Measurements from ENCODE around the gene SEMA3F.

Gene SEMA3F

GRCh38 chr3:50173685-50174516 is 18.8 kb downstream of the SEMA3F start:
- DNase-seq (ENCODE audit: insufficient read length, low spot score) (no peak), FAIRE-seq (no peak)

GRCh38 chr3:50174517-50174895 is 19.4 kb downstream of the SEMA3F start:
- FAIRE-seq (no peak), DNase-seq (ENCODE audit: insufficient read length, low spot score) (no peak)
- TF ChIP-seq TAF1 (IDR thresholded peaks at IDR 0.05; ENCODE audit: low read depth, low read length) (no peak), POU2F2 (IDR thresholded peaks at IDR 0.05; ENCODE audit: low read depth, low read length) (no peak)

More at GRCh38 chr3:50173685-50174516, 18.8 kb downstream of the SEMA3F start:
- TF ChIP-seq POLR2A (IDR thresholded peaks at IDR 0.05; ENCODE audit: low read depth, low read length): no peak
- no peak for TF ChIP-seq TAF1 (IDR thresholded peaks at IDR 0.05; ENCODE audit: low read depth, low read length)
- TF ChIP-seq POU2F2 (IDR thresholded peaks at IDR 0.05; ENCODE audit: low read depth, low read length): no peak
- no peak for TF ChIP-seq PAX5 (IDR thresholded peaks at IDR 0.05; ENCODE audit: insufficient read depth, low read length, severe bottlenecking)
- no peak for TF ChIP-seq SPI1 (IDR thresholded peaks at IDR 0.05; ENCODE audit: low read depth, low read length)
- TF ChIP-seq POLR2AphosphoS5 (IDR thresholded peaks at IDR 0.05; ENCODE audit: low read depth, low read length): no peak

GRCh38 chr3:50174947-50175524 is 19.9 kb downstream of the SEMA3F start:
- DNase-seq (ENCODE audit: insufficient read length, low spot score): no peak
- TF ChIP-seq TAF1 (IDR thresholded peaks at IDR 0.05; ENCODE audit: low read depth, low read length) (no peak), POLR2A (IDR thresholded peaks at IDR 0.05; ENCODE audit: low read depth, low read length) (no peak), PAX5 (IDR thresholded peaks at IDR 0.05; ENCODE audit: insufficient read depth, low read length, severe bottlenecking) (no peak), POU2F2 (IDR thresholded peaks at IDR 0.05; ENCODE audit: low read depth, low read length) (no peak), POLR2AphosphoS5 (IDR thresholded peaks at IDR 0.05; ENCODE audit: low read depth, low read length) (no peak), SPI1 (IDR thresholded peaks at IDR 0.05; ENCODE audit: low read depth, low read length) (no peak)
- FAIRE-seq: no peak

- TF ChIP-seq POLR2A (IDR thresholded peaks at IDR 0.05; ENCODE audit: low read depth, low read length) (no peak), TAF1 (IDR thresholded peaks at IDR 0.05; ENCODE audit: low read depth, low read length) (no peak), PAX5 (IDR thresholded peaks at IDR 0.05; ENCODE audit: insufficient read depth, low read length, severe bottlenecking) (no peak), POU2F2 (IDR thresholded peaks at IDR 0.05; ENCODE audit: low read depth, low read length) (no peak), POLR2AphosphoS5 (IDR thresholded peaks at IDR 0.05; ENCODE audit: low read depth, low read length) (no peak), SPI1 (IDR thresholded peaks at IDR 0.05; ENCODE audit: low read depth, low read length) (no peak)
- DNase-seq (ENCODE audit: insufficient read length, low spot score): no peak
- FAIRE-seq: no peak
These were observed 22.2 kb downstream of the SEMA3F start for GRCh38 chr3:50177346-50177745.

GRCh38 chr3:50179710-50180109 is 24.6 kb downstream of the SEMA3F start:
- FAIRE-seq (no peak), DNase-seq (ENCODE audit: insufficient read length, low spot score) (no peak)
- TF ChIP-seq PAX5 (IDR thresholded peaks at IDR 0.05; ENCODE audit: insufficient read depth, low read length, severe bottlenecking) (no peak), SPI1 (IDR thresholded peaks at IDR 0.05; ENCODE audit: low read depth, low read length) (no peak), POU2F2 (IDR thresholded peaks at IDR 0.05; ENCODE audit: low read depth, low read length) (no peak), TAF1 (IDR thresholded peaks at IDR 0.05; ENCODE audit: low read depth, low read length) (no peak), POLR2A (IDR thresholded peaks at IDR 0.05; ENCODE audit: low read depth, low read length) (no peak), POLR2AphosphoS5 (IDR thresholded peaks at IDR 0.05; ENCODE audit: low read depth, low read length) (no peak)

GRCh38 chr3:50181985-50182384 is 26.9 kb downstream of the SEMA3F start:
- no peak for FAIRE-seq
- no peak for DNase-seq (ENCODE audit: insufficient read length, low spot score)
- no peak for TF ChIP-seq POU2F2 (IDR thresholded peaks at IDR 0.05; ENCODE audit: low read depth, low read length)
- no peak for TF ChIP-seq POLR2A (IDR thresholded peaks at IDR 0.05; ENCODE audit: low read depth, low read length)
- TF ChIP-seq POLR2AphosphoS5 (IDR thresholded peaks at IDR 0.05; ENCODE audit: low read depth, low read length): no peak
- TF ChIP-seq PAX5 (IDR thresholded peaks at IDR 0.05; ENCODE audit: insufficient read depth, low read length, severe bottlenecking): no peak
- TF ChIP-seq TAF1 (IDR thresholded peaks at IDR 0.05; ENCODE audit: low read depth, low read length): no peak

- TF ChIP-seq POU2F2 (IDR thresholded peaks at IDR 0.05; ENCODE audit: low read depth, low read length): no peak
- no peak for TF ChIP-seq TAF1 (IDR thresholded peaks at IDR 0.05; ENCODE audit: low read depth, low read length)
- no peak for TF ChIP-seq POLR2AphosphoS5 (IDR thresholded peaks at IDR 0.05; ENCODE audit: low read depth, low read length)
- no peak for TF ChIP-seq POLR2A (IDR thresholded peaks at IDR 0.05; ENCODE audit: low read depth, low read length)
- DNase-seq (ENCODE audit: insufficient read length, low spot score): no peak
- no peak for FAIRE-seq
These were observed 27.5 kb downstream of the SEMA3F start for GRCh38 chr3:50182533-50183099.

GRCh38 chr3:50183755-50184154 is 28.6 kb downstream of the SEMA3F start:
- no peak for DNase-seq (ENCODE audit: insufficient read length, low spot score)
- TF ChIP-seq PAX5 (IDR thresholded peaks at IDR 0.05; ENCODE audit: insufficient read depth, low read length, severe bottlenecking) (no peak), POLR2A (IDR thresholded peaks at IDR 0.05; ENCODE audit: low read depth, low read length) (no peak), POU2F2 (IDR thresholded peaks at IDR 0.05; ENCODE audit: low read depth, low read length) (no peak), TAF1 (IDR thresholded peaks at IDR 0.05; ENCODE audit: low read depth, low read length) (no peak), POLR2AphosphoS5 (IDR thresholded peaks at IDR 0.05; ENCODE audit: low read depth, low read length) (no peak), SPI1 (IDR thresholded peaks at IDR 0.05; ENCODE audit: low read depth, low read length) (no peak)
- no peak for FAIRE-seq

GRCh38 chr3:50184242-50184978 is 29.3 kb downstream of the SEMA3F start:
- TF ChIP-seq PAX5 (IDR thresholded peaks at IDR 0.05; ENCODE audit: insufficient read depth, low read length, severe bottlenecking) (no peak), POLR2A (IDR thresholded peaks at IDR 0.05; ENCODE audit: low read depth, low read length) (no peak), TAF1 (IDR thresholded peaks at IDR 0.05; ENCODE audit: low read depth, low read length) (no peak), SPI1 (IDR thresholded peaks at IDR 0.05; ENCODE audit: low read depth, low read length) (no peak), POLR2AphosphoS5 (IDR thresholded peaks at IDR 0.05; ENCODE audit: low read depth, low read length) (no peak), POU2F2 (IDR thresholded peaks at IDR 0.05; ENCODE audit: low read depth, low read length) (no peak)
- FAIRE-seq: no peak
- DNase-seq (ENCODE audit: insufficient read length, low spot score): no peak

Measured in GM12891 (cell line).